Activated T-helper 1 cell treated with anti-CD3 and anti-CD28 coated beads, Interleukin-2, amount 50 U/mL, for 16 hours (primary cell): ENCODE data around the gene KRTAP29-1.
"Not testable (repeated sequence)": the region's sequence is repeated elsewhere in the genome, so short reads cannot be mapped to it uniquely, and the experiment has no call there.

Experiments
- DNase-seq, 2 donors: peaks; one replicate each; pipeline ENCODE4 v3.0.0-alpha.2; 2020; ENCODE audit warnings: low read depth in 1 of 2, low spot score in 1 of 2

KRTAP29-1 gene

GRCh38 chr17:41302981-41303380 lies 330 bp upstream of the KRTAP29-1 start:
- no peak for DNase-seq

DNA sequence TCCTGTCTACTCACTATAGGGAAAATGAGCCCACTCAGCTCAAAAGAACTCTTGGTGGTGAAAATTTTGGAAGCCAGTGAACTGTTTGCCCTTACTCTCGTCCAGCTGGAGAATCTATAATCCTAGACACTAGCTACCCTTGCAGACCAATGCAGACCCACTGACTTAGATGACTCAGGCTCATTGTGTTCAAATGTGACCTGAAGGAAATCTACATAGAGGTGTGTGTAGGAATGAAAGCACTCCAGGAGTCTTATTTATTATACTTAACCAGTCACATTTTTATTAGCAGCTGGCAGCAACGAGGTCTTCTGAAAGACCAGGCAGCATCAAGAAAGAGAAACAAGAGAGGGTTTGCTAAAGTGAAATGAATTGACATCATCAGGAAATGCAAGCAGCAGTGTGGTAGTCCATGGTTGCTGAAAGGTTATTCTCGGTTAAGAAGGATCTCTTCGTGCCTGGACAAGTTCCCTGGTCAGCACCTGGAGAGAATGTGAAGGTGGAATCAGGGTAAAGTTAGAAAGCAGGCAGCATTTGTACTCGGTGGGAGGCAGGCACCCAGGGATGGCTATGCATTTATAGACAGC lies 1.4 kb downstream of the KRTAP29-1 start:
- no peak for DNase-seq

GRCh38 chr17:41298458-41299135 lies 4.1 kb downstream of the KRTAP29-1 start:
- no peak for DNase-seq

DNA sequence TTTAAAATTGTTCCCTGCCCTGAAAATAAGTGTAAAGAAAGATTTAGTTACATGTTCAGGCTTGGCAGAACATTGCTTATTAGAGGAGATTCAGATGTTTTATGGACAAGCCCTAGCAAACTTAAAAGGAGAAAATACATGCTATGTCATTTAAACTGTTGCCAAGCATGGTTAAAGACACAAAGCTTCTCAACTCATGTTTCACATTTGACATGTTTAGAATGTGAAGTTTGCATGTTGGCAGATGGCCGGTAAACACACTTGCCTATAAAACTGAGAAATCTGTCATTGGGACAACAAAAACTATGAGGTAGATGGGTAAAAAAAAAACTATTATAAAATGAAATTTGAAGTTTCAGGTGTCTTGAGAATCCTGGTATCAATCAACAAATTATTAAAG lies 5.8 kb downstream of the KRTAP29-1 start:
- DNase-seq: no peak

DNA sequence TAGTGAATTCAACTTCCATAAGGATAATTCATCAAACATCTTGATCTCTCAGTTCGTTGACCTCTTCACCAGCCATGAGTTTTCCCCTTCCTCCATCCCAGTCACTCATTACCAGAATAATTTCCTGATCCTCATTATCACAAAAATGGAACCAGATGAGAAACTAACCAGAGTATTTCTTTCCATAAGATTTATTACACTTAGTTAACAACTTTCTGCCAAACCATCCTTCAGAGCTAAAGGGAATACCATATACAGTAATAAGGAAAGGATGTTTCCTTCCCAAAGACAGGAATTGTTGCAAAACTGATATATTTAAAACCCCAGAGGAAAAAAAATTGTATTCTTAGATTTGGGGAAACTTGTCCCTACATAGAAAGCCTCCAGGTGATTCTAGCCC lies 8.6 kb downstream of the KRTAP29-1 start:
- DNase-seq: no peak

- no peak for DNase-seq
Observed at GRCh38 chr17:41287050-41287449, 15.6 kb downstream of the KRTAP29-1 start.

DNA sequence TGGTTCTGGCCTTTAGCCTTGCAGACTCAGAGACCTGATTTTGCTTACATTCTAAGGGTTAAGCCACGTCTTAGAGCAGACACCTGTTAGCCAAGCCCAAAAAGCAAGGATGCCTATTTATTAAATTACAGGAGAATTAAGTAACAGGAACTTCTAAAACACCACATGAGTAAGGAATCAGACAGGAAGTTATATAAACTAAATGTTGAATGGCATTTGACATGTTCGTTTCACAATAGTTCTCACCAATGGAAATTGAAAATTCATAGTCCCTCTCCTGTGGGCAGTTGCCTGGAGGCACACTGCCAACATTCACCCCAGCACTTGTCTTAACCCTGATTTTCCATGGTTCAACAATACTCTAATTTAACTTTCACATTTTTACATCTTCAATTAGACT lies 18.1 kb downstream of the KRTAP29-1 start:
- no peak for DNase-seq

- DNase-seq: no peak
Observed at GRCh38 chr17:41284043-41284442, 18.6 kb downstream of the KRTAP29-1 start.

DNA sequence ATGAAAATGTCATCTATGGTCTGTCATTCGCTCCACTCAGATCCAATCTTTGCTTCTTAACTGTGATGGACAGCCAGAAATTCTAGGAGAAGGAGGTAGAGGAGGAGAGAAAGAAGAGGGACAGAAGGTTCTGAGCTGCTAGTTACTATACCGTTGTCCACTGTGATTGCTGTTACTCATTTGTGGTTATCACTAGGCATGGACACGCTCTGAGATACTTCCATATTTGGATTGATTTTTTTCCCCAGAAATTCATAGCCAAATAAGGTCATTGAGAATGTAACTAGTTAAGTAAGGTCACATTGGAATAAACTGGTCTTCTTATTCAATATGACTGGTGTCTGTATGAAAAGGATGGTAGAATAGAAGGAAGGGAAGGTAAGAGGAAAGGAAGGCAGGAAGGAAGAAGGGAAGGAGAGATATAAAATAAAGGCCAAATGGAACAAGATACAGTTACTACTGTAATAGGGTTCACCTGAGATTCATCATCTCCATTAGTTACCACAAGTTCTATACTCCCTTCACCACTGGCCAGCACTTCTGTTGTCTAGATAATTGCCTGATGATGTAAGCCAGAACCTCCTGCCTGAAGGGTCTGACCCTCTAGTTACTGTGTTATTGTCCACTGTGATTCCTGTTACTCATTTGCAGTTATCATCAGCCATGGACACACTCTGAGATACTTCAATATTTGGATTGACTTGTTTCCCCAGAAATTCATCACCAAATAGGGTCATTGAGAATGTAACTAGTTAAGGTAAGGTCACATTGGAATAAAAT lies 24.3 kb downstream of the KRTAP29-1 start:
- no peak for DNase-seq

- not testable (repeated sequence) for DNase-seq
Observed at GRCh38 chr17:41275648-41276190, 26.9 kb downstream of the KRTAP29-1 start, which contains the start of gene KRTAP9-7. KRTAP9-7 (plus strand) TSS chr17:41275698; CDS start chr17:41275698, 0 bp downstream.

DNA sequence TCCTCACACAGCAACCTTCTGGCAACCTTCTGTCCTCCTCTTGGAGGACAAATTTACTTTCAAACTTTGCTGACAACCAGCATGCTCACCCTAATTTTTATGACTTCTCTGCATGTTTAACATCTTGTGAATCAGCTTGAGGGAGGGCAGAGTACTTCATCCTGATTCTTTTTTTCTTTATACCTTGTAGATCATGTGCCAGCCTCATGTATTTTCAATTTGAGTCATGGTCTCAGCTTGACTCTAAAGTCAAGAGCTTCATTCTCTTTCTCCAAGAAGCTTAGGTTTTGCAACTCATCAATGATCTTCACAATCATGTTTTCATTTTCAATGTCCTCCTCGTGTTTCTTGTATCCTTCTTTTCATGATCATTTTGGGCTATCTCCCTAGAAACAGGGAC lies 30.8 kb downstream of the KRTAP29-1 start:
- DNase-seq: no peak

- not testable (repeated sequence) for DNase-seq
Observed at GRCh38 chr17:41271323-41271722, 31.3 kb downstream of the KRTAP29-1 start.

DNA sequence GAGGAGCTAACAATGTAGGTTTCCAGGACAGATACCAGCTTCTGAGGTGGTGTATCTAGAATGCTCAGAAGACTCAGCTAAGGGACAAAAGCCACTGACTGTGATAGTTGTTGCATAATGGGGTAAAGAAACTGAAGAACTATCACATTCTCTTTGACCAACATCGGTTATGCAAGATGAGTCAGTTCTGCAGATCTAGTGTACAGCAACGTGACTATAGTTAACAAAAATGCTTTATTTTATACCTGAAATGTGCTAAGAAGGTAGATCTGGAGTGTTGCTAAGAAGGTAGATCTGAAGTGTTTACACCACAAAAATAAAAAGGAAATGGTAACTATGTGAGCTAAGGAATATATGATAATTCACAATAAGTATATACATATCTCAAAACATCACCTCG lies 34.9 kb downstream of the KRTAP29-1 start:
- no peak for DNase-seq

DNA sequence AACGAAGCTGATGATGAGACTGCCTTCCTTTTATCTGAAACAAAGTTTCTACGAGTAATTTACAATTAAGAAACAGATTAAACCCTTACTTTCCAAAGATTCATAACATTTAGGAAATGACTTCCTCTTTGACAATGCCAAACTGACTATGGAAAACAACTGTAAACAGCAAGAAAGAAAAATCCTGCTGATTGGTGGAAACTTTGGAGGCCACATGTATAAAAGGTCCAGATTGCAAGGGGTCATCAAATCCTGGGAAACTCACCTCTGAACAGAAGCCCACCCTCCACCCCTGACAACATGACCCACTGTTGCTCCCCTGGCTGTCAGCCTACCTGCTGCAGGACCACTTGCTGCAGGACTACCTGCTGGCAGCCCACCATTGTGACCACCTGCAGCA lies 37.6 kb downstream of the KRTAP29-1 start, which contains the start of gene KRTAP9-6:
KRTAP9-6 (plus strand) TSS at position 301 of the 400 bp plus-strand sequence; CDS start at position 301, 0 bp downstream.
- no peak for DNase-seq

- no peak for DNase-seq
Observed at GRCh38 chr17:41264599-41264998, 38.1 kb downstream of the KRTAP29-1 start.

DNA sequence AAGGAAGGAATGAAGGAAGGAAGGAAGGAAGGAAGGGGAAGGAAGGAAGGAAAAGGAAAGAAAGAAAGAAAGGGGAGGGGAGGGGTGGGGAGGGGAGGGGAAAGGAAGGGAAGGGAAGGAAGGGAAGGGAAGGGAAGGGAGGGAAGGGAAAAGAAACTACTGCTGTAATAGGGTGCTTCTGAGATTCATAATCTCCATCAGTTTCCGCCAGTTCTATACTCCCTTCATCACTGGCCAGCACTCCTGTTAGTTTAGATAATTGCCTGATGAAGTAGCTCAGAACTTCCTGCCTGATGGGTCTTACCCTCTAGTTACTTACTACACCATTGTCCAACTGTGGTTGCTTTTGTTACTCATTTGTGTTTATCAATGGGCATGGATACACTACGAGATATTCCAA lies 39.4 kb downstream of the KRTAP29-1 start:
- DNase-seq: no peak

DNA sequence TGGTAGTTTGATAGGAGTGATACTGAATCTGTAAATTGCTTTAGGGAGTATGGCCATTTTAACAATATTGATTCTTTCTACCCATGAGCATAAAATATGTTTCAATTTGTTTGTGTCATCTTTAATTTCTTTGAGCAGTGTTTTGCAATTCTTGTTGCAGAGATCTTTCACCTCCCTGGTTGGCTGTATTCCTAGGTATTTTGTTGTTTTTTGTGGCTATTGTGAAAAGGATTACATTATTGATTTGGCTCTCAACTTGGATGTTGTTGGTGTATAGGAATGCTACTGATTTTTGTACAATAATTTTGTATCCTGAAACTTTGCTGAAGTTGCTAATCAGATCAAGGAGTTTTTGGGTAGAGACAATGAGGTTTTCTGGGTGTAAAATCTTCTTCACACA lies 44.2 kb downstream of the KRTAP29-1 start:
- no peak for DNase-seq

- no peak for DNase-seq
Observed at GRCh38 chr17:41256291-41256685, 46.4 kb downstream of the KRTAP29-1 start.

- not testable (repeated sequence) for DNase-seq
Observed at GRCh38 chr17:41255381-41256290, 47.0 kb downstream of the KRTAP29-1 start, which contains the start of gene KRTAP9-9. KRTAP9-9 (plus strand) TSS chr17:41255384.

DNA sequence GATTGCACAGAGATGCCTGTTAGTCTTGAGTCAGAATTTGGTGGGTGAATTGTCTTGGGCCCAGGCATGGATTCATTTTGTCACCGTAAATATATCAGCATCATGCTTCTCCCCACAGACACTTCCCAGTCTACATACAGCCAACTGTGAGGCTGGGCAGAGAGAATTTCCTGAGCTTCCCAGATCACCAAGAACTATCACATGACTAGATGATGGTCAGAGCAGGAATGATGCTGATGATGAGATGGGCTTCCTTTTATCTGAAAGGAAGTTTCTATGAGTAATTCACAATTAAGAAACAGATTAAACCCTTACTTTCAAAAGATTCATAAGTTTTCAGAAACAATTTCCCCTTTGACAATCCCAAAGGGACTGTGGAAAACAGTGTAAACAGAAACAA lies 47.8 kb downstream of the KRTAP29-1 start:
- DNase-seq: no peak
